IgD-negative memory B cell (primary cell): ENCODE data around the gene RAB11FIP3. TPM values are rescaled to one million over a fixed set of nuclear protein-coding genes. Genes with fewer than 3 reads are reported as not detected.

Source experiments
- H3K27ac Mint-ChIP-seq, 3 donors: one replicate each; pipeline ENCODE4 v1.8.0; 2020 to 2022; ENCODE audit warnings: mild to moderate bottlenecking in 3 of 3, mixed read lengths in 3 of 3, moderate library complexity in 1 of 3
- H3K27me3 Mint-ChIP-seq: one replicate; pipeline ENCODE4 v1.8.0; 2021; ENCODE audit warnings: mixed read lengths
- H3K36me3 Mint-ChIP-seq: one replicate; pipeline ENCODE4 v1.8.0; 2020; ENCODE audit warnings: mild to moderate bottlenecking, mixed read lengths
- H3K4me1 Mint-ChIP-seq, 3 donors: one replicate each; pipeline ENCODE4 v1.8.0; 2020 to 2022; ENCODE audit warnings: mixed read lengths in 3 of 3, mild to moderate bottlenecking in 1 of 3
- H3K4me3 Mint-ChIP-seq, 4 donors: one replicate each; pipeline ENCODE4 v1.8.0; 2020 to 2022; ENCODE audit warnings: mild to moderate bottlenecking in 4 of 4, mixed read lengths in 4 of 4, moderate library complexity in 3 of 4
- H3K9me3 Mint-ChIP-seq, 3 donors: one replicate each; pipeline ENCODE4 v1.8.0; 2020 to 2021; ENCODE audit warnings: mixed read lengths in 3 of 3, mild to moderate bottlenecking in 1 of 3
- polyA plus RNA-seq: library from polyadenylated mRNA; unstranded; fragments of 300-500 nt; fragmentation: Illumina TruSeq; gene quantifications from one replicate; pipeline ENCODE4 v1.2.3, GENCODE V29; 2021

Gene RAB11FIP3
- polyA plus RNA-seq, 1 donor from 2014 or later, result 1.9 TPM

- H3K36me3 Mint-ChIP-seq, result peaks cover 6% of the 10 kb centered on the region
- no peaks in the 10 kb centered on the region for H3K27me3 Mint-ChIP-seq
Observed at GRCh38 chr16:515939-516226, 90.4 kb downstream of the RAB11FIP3 start.

DNA sequence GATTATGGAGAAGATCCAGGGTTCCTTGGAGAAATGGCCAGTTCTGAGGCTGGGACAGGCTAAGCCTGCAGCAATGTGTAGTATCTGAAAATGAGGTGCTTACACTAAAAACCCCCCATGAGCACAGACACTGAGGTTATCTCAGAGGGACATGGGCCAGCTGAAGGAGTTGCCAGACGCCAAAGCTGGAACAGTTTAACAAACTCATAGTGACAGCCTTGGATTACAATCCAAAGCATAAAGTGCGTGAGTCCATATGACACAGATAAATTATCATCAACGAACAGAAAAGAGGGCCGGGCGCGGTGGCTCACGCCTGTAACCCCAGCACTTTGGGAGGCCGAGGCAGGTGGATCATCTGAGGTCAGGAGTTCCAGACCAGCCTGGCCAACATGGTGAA lies 90.9 kb downstream of the RAB11FIP3 start:
- no peaks in the 10 kb centered on the region for H3K27me3 Mint-ChIP-seq
- no peak overlapping the region for H3K4me3 Mint-ChIP-seq
- no peak overlapping the region for H3K27ac Mint-ChIP-seq
- H3K36me3 Mint-ChIP-seq, result peaks cover 6% of the 10 kb centered on the region
- H3K9me3 Mint-ChIP-seq, result no peaks in the 10 kb centered on the region
- H3K4me1 Mint-ChIP-seq, result no peaks in the 10 kb centered on the region

More at GRCh38 chr16:515939-516226, 90.4 kb downstream of the RAB11FIP3 start:
- Mint-ChIP-seq H3K9me3 (no peaks in the 10 kb centered on the region), H3K4me3 (no peak overlapping the region), H3K4me1 (no peaks in the 10 kb centered on the region), H3K27ac (no peak overlapping the region)

DNA sequence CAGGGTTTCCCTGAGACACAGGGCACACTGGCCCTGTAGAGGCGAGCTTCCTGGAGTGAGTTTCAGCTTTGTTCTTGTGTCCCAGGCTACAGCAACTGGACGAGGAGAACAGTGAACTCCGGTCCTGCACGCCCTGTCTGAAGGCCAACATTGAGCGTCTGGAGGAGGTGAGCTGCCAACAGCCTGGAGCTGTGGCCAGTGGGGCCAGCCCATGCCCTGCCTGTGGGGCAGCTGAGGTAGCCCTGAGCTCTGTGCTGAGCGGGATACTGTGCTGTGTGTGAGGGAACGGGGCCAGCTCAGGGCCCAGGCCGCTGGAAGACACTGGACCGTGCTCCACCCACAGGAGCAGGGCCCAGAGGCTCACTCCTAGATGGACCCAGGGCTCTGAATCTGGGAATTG lies 93.4 kb downstream of the RAB11FIP3 start:
- peak overlapping the region in 1 of 3 donors; percentile 74 for H3K27ac Mint-ChIP-seq
- no peaks in the 10 kb centered on the region for H3K9me3 Mint-ChIP-seq
- H3K27me3 Mint-ChIP-seq, result no peaks in the 10 kb centered on the region
- H3K36me3 Mint-ChIP-seq, result peaks cover 6% of the 10 kb centered on the region
- no peak overlapping the region for H3K4me3 Mint-ChIP-seq
- H3K4me1 Mint-ChIP-seq, result peaks cover 0 to 2% (median 0%) of the 10 kb centered on the region in 3 donors

GRCh38 chr16:519425-519824 lies 94.0 kb downstream of the RAB11FIP3 start:
- Mint-ChIP-seq H3K27ac (peak overlapping the region in 1 of 3 donors; percentile 62), H3K27me3 (no peaks in the 10 kb centered on the region), H3K4me3 (no peak overlapping the region), H3K4me1 (peaks cover 0 to 2% (median 0%) of the 10 kb centered on the region in 3 donors), H3K9me3 (no peaks in the 10 kb centered on the region), H3K36me3 (peaks cover 4% of the 10 kb centered on the region)

DNA sequence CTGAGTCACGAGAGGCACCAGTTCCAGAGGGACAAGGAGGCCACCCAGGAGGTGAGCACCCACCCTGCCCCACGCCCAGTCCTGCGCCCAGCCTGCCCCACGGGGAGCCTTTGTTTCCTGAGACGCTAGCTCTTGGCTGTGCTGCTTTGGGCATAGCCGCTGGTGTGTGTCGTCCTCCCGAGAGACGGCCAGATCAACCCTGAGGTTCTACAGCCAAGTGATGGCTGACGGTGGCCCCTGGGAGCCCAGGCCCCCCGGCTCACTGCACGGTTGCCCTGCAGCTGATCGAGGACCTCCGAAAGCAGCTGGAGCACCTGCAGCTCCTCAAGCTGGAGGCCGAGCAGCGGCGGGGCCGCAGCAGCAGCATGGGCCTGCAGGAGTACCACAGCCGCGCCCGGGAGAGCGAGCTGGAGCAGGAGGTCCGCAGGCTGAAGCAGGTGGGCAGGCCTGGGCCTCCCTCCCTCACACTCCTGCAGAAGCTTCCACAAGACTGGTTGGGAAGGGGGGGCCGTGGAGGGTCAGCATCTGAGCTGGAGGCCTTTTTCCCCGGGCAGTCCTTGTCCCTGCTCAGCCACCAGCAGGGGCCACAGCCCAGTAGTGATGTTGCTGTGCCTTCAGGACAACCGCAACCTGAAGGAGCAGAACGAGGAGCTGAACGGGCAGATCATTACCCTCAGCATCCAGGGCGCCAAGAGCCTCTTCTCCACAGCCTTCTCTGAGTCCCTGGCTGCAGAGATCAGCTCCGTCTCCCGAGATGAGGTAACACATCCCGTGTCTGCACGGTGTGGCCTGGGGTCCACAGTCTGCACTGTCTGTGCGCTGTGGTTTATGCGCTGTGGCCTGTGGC lies 94.6 kb downstream of the RAB11FIP3 start:
- H3K9me3 Mint-ChIP-seq, result no peaks in the 10 kb centered on the region
- H3K36me3 Mint-ChIP-seq, result peaks cover 4% of the 10 kb centered on the region
- peaks cover 0 to 2% (median 0%) of the 10 kb centered on the region in 3 donors for H3K4me1 Mint-ChIP-seq
- peak overlapping the region in 1 of 3 donors; percentile 62 for H3K27ac Mint-ChIP-seq
- no peak overlapping the region for H3K4me3 Mint-ChIP-seq
- no peaks in the 10 kb centered on the region for H3K27me3 Mint-ChIP-seq

DNA sequence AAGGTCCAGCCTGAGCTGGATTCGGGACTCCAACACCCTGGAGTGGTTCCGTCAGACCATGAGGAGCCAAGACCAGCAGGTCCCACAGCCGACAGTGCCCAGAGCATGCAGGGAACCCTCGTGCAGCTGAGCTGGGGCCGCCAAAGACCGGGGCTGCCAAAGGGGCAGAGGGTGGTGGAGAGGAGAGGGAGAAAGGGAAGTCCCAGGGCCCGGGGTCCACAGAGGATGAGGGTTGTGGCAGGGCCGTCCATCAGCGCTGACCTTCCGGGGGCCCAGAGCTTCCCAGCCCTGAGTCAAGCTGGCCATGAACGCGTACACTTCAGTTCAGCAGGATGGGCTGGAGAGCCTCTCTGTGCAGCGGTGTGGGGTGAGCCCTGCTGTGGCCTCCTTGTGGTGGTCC lies 95.4 kb downstream of the RAB11FIP3 start:
- no peak overlapping the region for H3K4me3 Mint-ChIP-seq
- H3K27ac Mint-ChIP-seq, result no peak overlapping the region
- no peaks in the 10 kb centered on the region for H3K27me3 Mint-ChIP-seq
- H3K36me3 Mint-ChIP-seq, result peaks cover 3% of the 10 kb centered on the region
- H3K4me1 Mint-ChIP-seq, result peaks cover 4 to 7% (median 5%) of the 10 kb centered on the region in 3 donors
- no peaks in the 10 kb centered on the region for H3K9me3 Mint-ChIP-seq

GRCh38 chr16:521381-522210 lies 96.1 kb downstream of the RAB11FIP3 start:
- Mint-ChIP-seq H3K9me3 (no peaks in the 10 kb centered on the region), H3K27ac (no peak overlapping the region), H3K4me3 (no peak overlapping the region), H3K27me3 (no peaks in the 10 kb centered on the region), H3K36me3 (peaks cover 3% of the 10 kb centered on the region), H3K4me1 (peaks cover 8 to 12% (median 9%) of the 10 kb centered on the region in 3 donors)

- H3K9me3 Mint-ChIP-seq, result no peaks in the 10 kb centered on the region
- no peaks in the 10 kb centered on the region for H3K27me3 Mint-ChIP-seq
- H3K27ac Mint-ChIP-seq, result peak overlapping the region in 1 of 3 donors; percentile 21
- peak overlapping the region in 1 of 4 donors; percentile 61 for H3K4me3 Mint-ChIP-seq
- peaks cover 3% of the 10 kb centered on the region for H3K36me3 Mint-ChIP-seq
- peaks cover 9 to 12% (median 9%) of the 10 kb centered on the region in 3 donors for H3K4me1 Mint-ChIP-seq
Observed at GRCh38 chr16:522320-523096, 97.1 kb downstream of the RAB11FIP3 start.

GRCh38 chr16:523097-523741 lies 97.8 kb downstream of the RAB11FIP3 start:
- Mint-ChIP-seq H3K36me3 (peaks cover 3% of the 10 kb centered on the region), H3K9me3 (no peaks in the 10 kb centered on the region), H3K27ac (peak overlapping the region in 1 of 3 donors; percentile 21), H3K4me3 (peak overlapping the region in 2 of 4 donors; percentile 61 to 75), H3K4me1 (peaks cover 9 to 12% (median 9%) of the 10 kb centered on the region in 3 donors), H3K27me3 (no peaks in the 10 kb centered on the region)

DNA sequence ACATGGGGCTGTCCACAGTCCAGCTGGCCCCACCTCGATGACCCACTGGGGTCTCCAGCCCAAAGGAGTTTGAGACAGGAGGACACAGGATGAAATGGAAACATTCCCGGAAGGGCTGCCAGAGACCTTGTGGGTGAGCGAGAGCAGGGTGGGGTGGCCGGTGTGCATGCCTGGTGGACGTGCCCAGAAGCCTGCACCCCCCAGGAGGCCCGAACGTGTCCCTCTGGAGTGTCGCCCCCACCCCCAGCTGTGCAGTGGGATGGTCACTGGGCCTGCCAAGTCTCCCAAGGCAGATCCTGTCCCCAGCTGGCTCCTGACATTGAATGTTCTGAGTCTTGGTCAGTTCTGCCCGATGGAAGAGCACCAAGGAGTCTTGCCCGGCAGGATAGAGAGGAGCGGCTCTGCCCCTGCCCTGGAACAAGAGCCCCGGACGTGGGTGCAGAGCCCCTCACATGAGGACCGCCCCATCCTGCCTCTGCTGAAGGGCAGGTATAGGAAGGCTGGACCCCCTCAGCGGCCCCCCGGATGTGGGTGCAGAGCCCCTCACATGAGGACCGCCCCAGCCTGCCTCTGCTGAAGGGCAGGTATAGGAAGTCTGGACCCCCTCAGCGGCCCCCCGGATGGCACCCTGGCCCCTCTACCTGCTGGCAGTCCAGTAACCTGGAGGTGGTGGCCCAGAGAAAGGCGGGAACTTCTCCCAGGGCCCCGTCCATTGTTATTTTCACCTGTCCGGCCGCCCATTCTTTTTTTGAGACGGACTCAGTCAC lies 99.0 kb downstream of the RAB11FIP3 start:
- H3K27me3 Mint-ChIP-seq, result no peaks in the 10 kb centered on the region
- H3K36me3 Mint-ChIP-seq, result peaks cover 2% of the 10 kb centered on the region
- no peaks in the 10 kb centered on the region for H3K9me3 Mint-ChIP-seq
- no peak overlapping the region for H3K27ac Mint-ChIP-seq
- peaks cover 9 to 19% (median 10%) of the 10 kb centered on the region in 3 donors for H3K4me1 Mint-ChIP-seq
- peak overlapping the region in 1 of 4 donors; percentile 61 for H3K4me3 Mint-ChIP-seq

- Mint-ChIP-seq H3K9me3 (no peaks in the 10 kb centered on the region), H3K4me3 (peak overlapping the region in 1 of 4 donors; percentile 90), H3K36me3 (no peaks in the 10 kb centered on the region), H3K27me3 (no peaks in the 10 kb centered on the region), H3K4me1 (peaks cover 9 to 19% (median 13%) of the 10 kb centered on the region in 3 donors), H3K27ac (peak overlapping the region; percentile 62 to 75 (median 67))
Observed at GRCh38 chr16:525123-525519, 99.7 kb downstream of the RAB11FIP3 start.

GRCh38 chr16:525520-526180 lies 100.2 kb downstream of the RAB11FIP3 start:
- H3K9me3 Mint-ChIP-seq, result no peaks in the 10 kb centered on the region
- H3K4me1 Mint-ChIP-seq, result peaks cover 9 to 19% (median 15%) of the 10 kb centered on the region in 3 donors
- H3K36me3 Mint-ChIP-seq, result no peaks in the 10 kb centered on the region

More at GRCh38 chr16:525520-526180, 100.2 kb downstream of the RAB11FIP3 start:
- Mint-ChIP-seq H3K4me3 (peak overlapping the region in 3 of 4 donors; percentile 60 to 90 (median 60)), H3K27ac (peak overlapping the region; percentile 62 to 75 (median 67)), H3K27me3 (no peaks in the 10 kb centered on the region)
